Skeletal muscle tissue (tissue), 4 donors: Measurements from ENCODE around the gene KCNK7. TPM values are rescaled to one million over a fixed set of nuclear protein-coding genes. Genes with fewer than 3 reads are reported as not detected.
A peak's percentile ranks its signal among the peaks of the same experiment; 100 is the strongest.

Experiments
- H3K27ac ChIP-seq: one replicate; pipeline ENCODE4 v1.7.0; 2013; ENCODE audit warnings: mild to moderate bottlenecking, low read depth, low read length, inconsistent platforms
- H3K27me3 ChIP-seq, 3 donors: one replicate each; pipeline ENCODE4 v1.7.0; 2013; ENCODE audit warnings: low read length in 3 of 3; ENCODE audit not compliant: control insufficient read depth in 3 of 3, insufficient read depth in 3 of 3
- H3K36me3 ChIP-seq, 3 donors: one replicate each; pipeline ENCODE4 v1.7.0; 2013; ENCODE audit warnings: low read length in 3 of 3; ENCODE audit not compliant: control insufficient read depth in 3 of 3, insufficient read depth in 3 of 3
- H3K4me1 ChIP-seq, 3 donors: one replicate each; pipeline ENCODE4 v1.7.0; 2013; ENCODE audit warnings: low read length in 3 of 3, mild to moderate bottlenecking in 3 of 3; ENCODE audit not compliant: control insufficient read depth in 3 of 3, insufficient read depth in 3 of 3
- H3K4me3 ChIP-seq, 3 donors: one replicate each; pipeline ENCODE4 v1.7.0; 2013; ENCODE audit warnings: low read length in 3 of 3
- H3K9ac ChIP-seq, 3 donors: one replicate each; pipeline ENCODE4 v1.7.0; 2013; ENCODE audit warnings: low read length in 3 of 3, mild to moderate bottlenecking in 3 of 3, moderate library complexity in 2 of 3, low read depth in 1 of 3
- H3K9me3 ChIP-seq, 3 donors: one replicate each; pipeline ENCODE4 v1.7.0; 2013; ENCODE audit warnings: low read length in 3 of 3; ENCODE audit not compliant: control insufficient read depth in 3 of 3
- total RNA-seq: library from RNA; depleted of rRNA; stranded (reverse); fragments of >200 nt; gene quantifications from one replicate; pipeline ENCODE4 v1.2.3, GENCODE V29; 2014
- donor health status: Osteomylitis.

KCNK7 gene
- total RNA-seq, 1 donor from 2014 or later, result not detected

DNA sequence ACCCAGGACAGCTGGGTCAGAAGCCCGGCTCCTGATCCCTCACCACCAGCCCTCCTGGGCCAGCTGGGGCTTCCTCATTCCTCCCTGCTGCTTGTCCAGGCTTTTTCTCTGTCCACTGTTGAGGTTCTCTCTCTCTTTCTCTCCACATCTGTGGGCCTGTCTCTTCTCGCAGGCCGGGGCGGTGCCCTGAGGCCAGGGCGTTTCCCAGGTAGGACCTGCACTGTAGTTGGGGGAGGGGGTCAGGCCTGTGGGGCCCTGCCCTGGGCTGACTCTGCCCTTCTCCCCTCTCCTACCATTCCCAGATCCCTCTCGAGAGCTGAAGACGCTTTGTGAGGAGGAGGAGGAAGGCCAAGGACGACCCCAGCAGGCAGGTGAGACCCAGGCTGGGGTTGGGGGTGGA, 14.8 kb downstream of the KCNK7 start:
- H3K4me3 ChIP-seq, result no peak overlapping the region
- peak overlapping the region; percentile 76 for H3K27ac ChIP-seq
- no peaks in the 10 kb centered on the region for H3K27me3 ChIP-seq
- peak overlapping the region in 2 of 3 donors; percentile 34 to 63 for H3K9ac ChIP-seq
- H3K4me1 ChIP-seq, result peaks cover 39 to 87% (median 72%) of the 10 kb centered on the region in 3 donors
- H3K36me3 ChIP-seq, result peaks cover 57 to 67% (median 64%) of the 10 kb centered on the region in 3 donors
- H3K9me3 ChIP-seq, result no peaks in the 10 kb centered on the region

DNA sequence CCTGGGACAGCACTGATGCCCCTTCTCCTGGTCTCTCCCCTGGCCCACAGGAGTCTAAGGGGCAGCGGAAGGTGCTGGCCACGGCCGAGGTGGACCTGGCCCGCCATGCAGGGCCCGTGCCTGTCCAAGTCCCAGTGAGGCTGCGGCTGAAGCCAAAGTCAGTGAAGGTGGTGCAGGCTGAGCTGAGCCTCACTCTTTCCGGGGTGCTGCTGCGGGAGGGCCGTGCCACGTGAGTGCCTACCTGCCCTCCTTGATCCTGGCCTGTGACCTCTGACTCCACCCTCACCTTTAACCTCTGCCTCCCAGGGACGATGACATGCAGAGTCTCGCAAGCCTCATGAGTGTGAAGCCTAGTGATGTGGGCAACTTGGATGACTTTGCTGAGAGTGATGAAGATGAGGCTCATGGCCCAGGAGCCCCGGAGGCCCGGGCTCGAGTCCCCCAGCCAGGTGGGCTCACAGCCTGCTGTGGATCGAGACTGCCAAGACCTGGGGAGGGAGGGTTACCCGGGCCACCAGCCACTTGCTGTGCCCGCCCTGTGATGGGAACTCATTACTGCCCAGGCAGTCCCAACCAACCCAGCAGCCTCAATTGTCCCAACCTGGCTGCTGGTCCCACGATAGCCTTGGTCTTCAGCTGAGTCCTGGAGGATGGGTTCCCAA, 15.4 kb downstream of the KCNK7 start:
- Histone ChIP-seq H3K4me1 (peaks cover 41 to 87% (median 72%) of the 10 kb centered on the region in 3 donors), H3K9me3 (no peaks in the 10 kb centered on the region), H3K9ac (peak overlapping the region in 2 of 3 donors; percentile 34 to 63), H3K36me3 (peaks cover 53 to 65% (median 60%) of the 10 kb centered on the region in 3 donors), H3K27me3 (no peaks in the 10 kb centered on the region), H3K27ac (peak overlapping the region; percentile 76), H3K4me3 (no peak overlapping the region)

DNA sequence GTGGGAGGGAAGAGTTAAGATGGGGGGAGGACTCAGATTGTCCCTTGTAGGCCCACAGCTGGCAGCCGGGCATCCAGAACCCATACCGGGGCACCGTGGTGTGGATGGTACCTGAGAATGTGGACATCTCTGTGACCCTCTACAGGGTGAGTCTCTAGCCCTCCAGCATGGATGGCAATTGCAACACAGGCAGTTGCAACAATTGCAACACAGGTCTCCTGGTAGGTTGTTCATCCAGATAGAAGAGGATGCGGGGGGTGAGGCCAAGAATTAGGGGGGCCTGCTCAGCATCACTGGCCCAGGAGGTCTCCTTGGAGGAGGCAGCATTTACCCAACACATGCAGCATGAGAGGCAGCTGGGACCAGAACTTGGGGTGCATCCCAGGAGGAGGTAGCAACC, 16.3 kb downstream of the KCNK7 start:
- H3K9me3 ChIP-seq, result no peaks in the 10 kb centered on the region
- no peak overlapping the region for H3K4me3 ChIP-seq
- H3K27ac ChIP-seq, result peak overlapping the region; percentile 100
- H3K9ac ChIP-seq, result peak overlapping the region in 2 of 3 donors; percentile 28 to 99
- peaks cover 47 to 86% (median 75%) of the 10 kb centered on the region in 3 donors for H3K4me1 ChIP-seq
- peaks cover 51 to 59% (median 55%) of the 10 kb centered on the region in 3 donors for H3K36me3 ChIP-seq
- no peaks in the 10 kb centered on the region for H3K27me3 ChIP-seq

DNA sequence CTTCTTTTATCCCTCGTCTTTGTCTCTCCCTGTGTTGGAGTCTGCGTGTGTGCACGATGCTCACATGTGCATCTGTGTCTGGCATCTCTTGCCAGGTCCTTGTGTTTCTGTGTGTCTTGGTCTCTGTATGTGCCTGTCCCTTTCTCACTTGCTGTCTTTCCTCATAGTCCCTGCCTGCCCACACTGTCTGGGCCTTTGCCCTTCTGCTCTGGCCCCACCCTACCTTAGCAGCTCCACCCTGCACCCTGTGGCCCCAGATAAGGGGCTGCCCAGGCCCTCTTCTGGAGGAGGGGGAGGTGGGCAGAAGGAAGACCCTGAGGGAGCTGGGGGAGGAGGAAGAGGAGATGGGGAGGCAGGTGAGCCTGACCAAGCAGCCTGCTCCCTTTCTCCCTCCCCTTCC, 16.9 kb downstream of the KCNK7 start:
- peaks cover 51 to 84% (median 73%) of the 10 kb centered on the region in 3 donors for H3K4me1 ChIP-seq
- peaks cover 48 to 53% (median 49%) of the 10 kb centered on the region in 3 donors for H3K36me3 ChIP-seq
- peak overlapping the region; percentile 99 to 100 (median 99) for H3K9ac ChIP-seq
- no peaks in the 10 kb centered on the region for H3K9me3 ChIP-seq
- no peaks in the 10 kb centered on the region for H3K27me3 ChIP-seq
- peak overlapping the region; percentile 100 for H3K27ac ChIP-seq
- H3K4me3 ChIP-seq, result peak overlapping the region; percentile 80 to 90 (median 88)

DNA sequence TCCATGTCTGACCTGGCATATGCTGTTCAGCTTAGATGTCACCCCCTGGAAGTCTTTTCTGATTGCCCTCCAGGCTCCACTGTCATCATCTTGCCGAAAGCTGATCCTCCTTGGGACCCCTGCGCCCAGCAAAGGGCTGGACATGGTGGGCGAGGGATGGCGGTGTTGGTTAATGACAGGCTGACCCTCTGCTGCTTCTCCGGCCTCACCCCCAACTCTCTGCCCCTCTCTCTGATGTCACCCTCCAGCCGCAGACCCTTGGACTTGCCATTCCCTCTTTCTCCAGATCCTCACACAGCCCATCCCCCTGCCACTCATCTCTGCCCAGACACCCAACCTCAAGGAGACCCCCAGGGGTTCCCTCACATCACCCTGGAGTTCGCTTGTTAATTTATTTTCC, 17.5 kb downstream of the KCNK7 start:
- peaks cover 47 to 52% (median 48%) of the 10 kb centered on the region in 3 donors for H3K36me3 ChIP-seq
- no peaks in the 10 kb centered on the region for H3K27me3 ChIP-seq
- H3K27ac ChIP-seq, result peak overlapping the region; percentile 100
- H3K9me3 ChIP-seq, result no peaks in the 10 kb centered on the region
- peak overlapping the region; percentile 99 to 100 (median 99) for H3K9ac ChIP-seq
- H3K4me3 ChIP-seq, result peak overlapping the region; percentile 80 to 90 (median 88)
- peaks cover 57 to 84% (median 76%) of the 10 kb centered on the region in 3 donors for H3K4me1 ChIP-seq

DNA sequence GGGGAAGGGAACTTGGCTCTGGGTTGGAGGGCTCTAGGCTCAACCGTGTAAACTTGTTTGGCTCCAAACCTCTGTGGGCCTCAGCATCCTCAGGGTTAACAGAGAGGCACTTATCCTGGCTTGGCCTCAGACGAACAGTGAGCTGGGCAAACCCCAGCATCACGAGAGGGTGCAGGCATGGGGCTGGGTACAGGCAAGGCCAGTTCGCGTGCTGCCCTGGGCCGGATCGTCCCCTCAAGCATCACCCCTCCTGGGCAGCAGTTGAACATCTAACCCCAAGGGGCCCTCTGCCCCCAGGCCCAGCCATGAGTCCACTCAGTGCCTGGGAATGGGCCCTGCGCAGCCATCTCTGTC, 17.9 kb downstream of the KCNK7 start:
- H3K9ac ChIP-seq, result peak overlapping the region; percentile 99 to 100 (median 99)
- H3K9me3 ChIP-seq, result no peaks in the 10 kb centered on the region
- peak overlapping the region; percentile 100 for H3K27ac ChIP-seq
- H3K36me3 ChIP-seq, result peaks cover 43 to 50% (median 45%) of the 10 kb centered on the region in 3 donors
- H3K4me1 ChIP-seq, result peaks cover 61 to 83% (median 77%) of the 10 kb centered on the region in 3 donors
- peak overlapping the region; percentile 80 to 90 (median 88) for H3K4me3 ChIP-seq
- H3K27me3 ChIP-seq, result no peaks in the 10 kb centered on the region

DNA sequence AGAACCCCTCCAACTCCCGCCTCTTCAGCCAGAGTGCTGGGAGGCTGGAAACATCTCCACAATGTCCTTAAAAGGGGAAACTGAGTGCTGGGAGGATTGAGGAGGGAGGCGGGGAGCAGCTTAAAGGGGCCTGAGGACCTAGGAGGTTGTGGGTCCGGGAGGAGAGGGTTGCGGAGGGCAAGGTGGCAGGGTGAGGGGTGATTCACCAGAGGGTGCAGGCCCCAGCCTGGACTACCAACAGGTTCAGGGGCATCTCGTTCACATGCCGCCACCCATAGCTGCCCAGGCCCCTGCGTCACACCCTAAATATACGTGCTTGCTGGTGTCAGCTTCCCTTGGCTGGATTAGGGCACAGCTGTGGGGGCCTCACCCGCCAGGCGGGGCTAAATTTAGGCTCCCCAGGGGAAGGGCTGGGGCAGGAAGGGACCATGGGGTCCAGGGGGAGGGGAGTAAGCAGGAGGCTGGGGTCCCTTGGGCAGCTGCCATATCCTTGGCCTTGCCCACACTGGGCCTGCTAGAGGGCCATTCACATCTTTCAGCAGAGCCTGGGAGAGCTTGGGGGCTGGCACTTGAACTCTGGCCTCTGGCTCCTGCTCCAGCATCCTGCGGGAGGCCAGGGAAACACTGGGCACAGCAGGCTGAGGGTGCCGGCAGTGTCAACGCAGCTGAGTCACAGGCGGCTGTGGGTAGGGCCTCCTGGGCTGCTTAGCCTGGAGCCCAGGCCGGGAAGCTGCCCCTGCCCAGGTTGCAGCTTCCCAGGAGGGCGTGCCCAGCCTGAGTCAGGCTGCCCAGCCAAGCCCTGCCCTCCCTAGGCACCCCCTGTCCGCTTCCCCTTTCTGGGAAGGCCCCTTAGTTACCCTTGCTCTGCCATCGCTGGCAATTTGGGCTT, 18.5 kb downstream of the KCNK7 start:
- Histone ChIP-seq H3K9ac (peak overlapping the region; percentile 99 to 100 (median 99)), H3K27ac (peak overlapping the region; percentile 100), H3K4me1 (peaks cover 61 to 77% (median 76%) of the 10 kb centered on the region in 3 donors), H3K9me3 (no peaks in the 10 kb centered on the region), H3K36me3 (peaks cover 38 to 44% (median 39%) of the 10 kb centered on the region in 3 donors), H3K4me3 (peak overlapping the region; percentile 80 to 90 (median 88)), H3K27me3 (no peaks in the 10 kb centered on the region)

DNA sequence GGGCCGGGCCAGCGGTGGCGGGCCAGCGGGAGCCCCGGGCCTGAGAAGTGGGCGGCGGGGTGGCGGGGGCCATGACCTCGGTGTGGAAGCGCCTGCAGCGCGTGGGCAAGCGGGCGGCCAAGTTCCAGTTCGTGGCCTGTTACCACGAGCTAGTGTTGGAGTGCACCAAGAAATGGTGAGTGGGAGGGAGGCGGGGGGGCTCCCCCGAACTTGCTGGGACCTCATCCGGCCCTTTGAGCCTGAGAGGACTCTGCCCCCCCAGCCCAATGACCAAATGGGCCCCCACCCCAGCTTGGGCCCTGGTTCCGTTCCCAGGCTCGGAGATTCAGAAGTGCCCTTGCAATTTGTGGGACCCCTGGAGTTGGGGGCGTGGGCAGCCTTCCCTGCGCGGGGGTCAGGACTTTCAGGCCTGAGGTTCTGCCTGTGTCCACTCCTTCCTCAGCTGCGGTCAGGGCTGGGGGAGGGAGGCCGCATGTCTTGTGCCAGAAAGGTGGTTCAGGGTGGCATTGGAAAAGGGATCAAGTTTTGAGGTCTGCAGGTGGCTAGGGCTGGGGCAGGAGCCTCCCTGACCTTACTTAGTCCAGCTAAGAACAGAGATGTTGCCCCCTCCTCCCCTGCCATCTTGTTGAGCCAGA, 19.3 kb downstream of the KCNK7 start:
- peaks cover 69 to 77% (median 77%) of the 10 kb centered on the region in 3 donors for H3K4me1 ChIP-seq
- H3K9me3 ChIP-seq, result no peaks in the 10 kb centered on the region
- H3K27me3 ChIP-seq, result no peaks in the 10 kb centered on the region
- peaks cover 31 to 36% (median 32%) of the 10 kb centered on the region in 3 donors for H3K36me3 ChIP-seq
- H3K27ac ChIP-seq, result peak overlapping the region; percentile 100
- H3K9ac ChIP-seq, result peak overlapping the region; percentile 99 to 100 (median 99)
- peak overlapping the region; percentile 80 to 90 (median 88) for H3K4me3 ChIP-seq

DNA sequence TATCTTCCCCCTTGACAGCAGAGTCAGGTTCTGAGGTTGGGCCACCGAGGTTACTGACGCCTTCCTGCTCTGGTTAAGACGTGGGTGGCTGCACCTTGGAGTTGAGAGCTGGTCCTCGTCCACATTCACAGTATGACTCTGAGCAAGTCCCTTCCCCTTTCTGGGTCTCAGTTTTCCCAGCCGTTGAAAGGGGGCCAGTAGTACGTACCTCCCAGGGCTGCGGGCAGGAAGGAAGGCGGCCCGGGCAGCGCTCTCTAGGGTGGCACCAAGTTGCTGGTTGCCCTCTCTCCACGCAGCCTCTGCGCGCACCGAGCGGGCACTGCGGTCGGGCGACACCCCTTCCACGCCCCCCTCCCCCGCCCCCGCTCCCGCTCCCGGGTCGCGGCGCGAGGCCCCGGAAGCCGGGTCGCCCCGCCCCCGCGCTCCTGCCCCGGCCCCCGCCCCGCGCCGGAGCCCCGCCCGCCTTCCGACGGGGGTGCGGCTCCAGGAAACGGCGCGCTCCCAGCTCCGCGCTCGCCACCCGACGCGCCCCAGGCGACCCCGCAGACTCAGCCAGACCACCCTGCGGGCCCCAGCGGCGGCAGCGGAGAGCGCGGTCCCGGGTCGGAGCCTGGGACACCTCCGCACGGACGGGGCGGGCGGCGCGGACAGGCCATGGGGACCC, 19.9 kb downstream of the KCNK7 start, which contains the start of gene EHBP1L1:
Gene EHBP1L1, plus strand, starts transcription at position 486 of the 664 bp plus-strand sequence. CDS start 250 bp downstream, outside the sequence.
- Histone ChIP-seq H3K4me3 (peak within 1 kb of the TSS; percentile 80 to 90 (median 88)), H3K27me3 (no peaks in the 10 kb centered on the region), H3K4me1 (peaks cover 75 to 79% (median 77%) of the 10 kb centered on the region in 3 donors), H3K9ac (peak within 1 kb of the TSS; percentile 99 to 100 (median 99)), H3K9me3 (no peaks in the 10 kb centered on the region), H3K36me3 (peaks cover 25 to 30% (median 26%) of the 10 kb centered on the region in 3 donors), H3K27ac (peak within 1 kb of the TSS; percentile 100)
